Panc1 (cell line): ENCODE results near the gene RARRES2.
"Not testable (repeated sequence)": the region's sequence is repeated elsewhere in the genome, so short reads cannot be mapped to it uniquely, and the experiment has no call there.

Experiments
- CTCF ChIP-seq: fragments of 450-650 bp; IDR thresholded peaks from 2 replicates; pipeline ENCODE4 v1.5.1; 2017; ENCODE audit warnings: mild to moderate bottlenecking
- POLR2AphosphoS5 ChIP-seq: IDR thresholded peaks from 2 replicates; pipeline ENCODE4 v1.6.1; 2012; ENCODE audit warnings: mild to moderate bottlenecking, low read depth, low read length, moderate library complexity
- REST ChIP-seq, 2 experiments: IDR thresholded peaks; 2 replicates each; pipeline ENCODE4 v1.6.1; 2011 to 2012; ENCODE audit warnings: low read depth in 2 of 2, control low read depth in 1 of 2, low read length in 1 of 2, mild to moderate bottlenecking in 1 of 2, moderate library complexity in 1 of 2; ENCODE audit not compliant: insufficient read depth in 1 of 2
- SIN3A ChIP-seq: IDR thresholded peaks from 2 replicates; pipeline ENCODE4 v1.6.1; 2012; ENCODE audit warnings: low read depth, mild to moderate bottlenecking, low read length, moderate library complexity, borderline replicate concordance; ENCODE audit not compliant: insufficient read depth
- TCF7L2 ChIP-seq: IDR thresholded peaks from 2 replicates; pipeline ENCODE4 v1.6.1; 2011; ENCODE audit warnings: mild to moderate bottlenecking, low read depth, low read length, inconsistent platforms

- TF ChIP-seq CTCF; POLR2AphosphoS5; TCF7L2; REST (IDR thresholded peaks at IDR 0.05; ENCODE audit: insufficient read depth in 1 of 2, low read depth in 2 of 2, low read length in 1 of 2); SIN3A: not testable (repeated sequence)
These were observed 24.4 kb downstream of the RARRES2 start for GRCh38 chr7:150316987-150317386.
